Calu3 (cell line): ENCODE results near the gene SMAD9. TPM values are rescaled to one million over a fixed set of nuclear protein-coding genes. Genes with fewer than 3 reads are reported as not detected.

Experiments
- BruUV-seq: library from RNA; stranded (reverse); fragments of 400-500 nt; replicated peaks from 2 replicates; lab custom pipeline; 2021; lab: Mats Ljungman, UMichigan
- CTCF ChIA-PET: fragments of 300-600 bp; sonication (Branson Sonifier 250); formaldehyde crosslinking; loops from one replicate; lab custom pipeline; 2022; ENCODE audit warnings: antibody characterized with exemption; lab: Charles Lee
- DNase-seq: peaks from one replicate; pipeline ENCODE4 v3.0.0; 2022
- H3K27ac Mint-ChIP-seq: one replicate; pipeline ENCODE4 v1.8.0; 2022; ENCODE audit warnings: mixed read lengths; ENCODE audit not compliant: unreplicated experiment
- H3K27me3 Mint-ChIP-seq: one replicate; pipeline ENCODE4 v1.8.0; 2022; ENCODE audit warnings: mixed read lengths; ENCODE audit not compliant: unreplicated experiment
- H3K36me3 Mint-ChIP-seq: one replicate; pipeline ENCODE4 v1.8.0; 2022; ENCODE audit warnings: mild to moderate bottlenecking, moderate library complexity, mixed read lengths; ENCODE audit not compliant: insufficient read depth, unreplicated experiment
- H3K4me1 Mint-ChIP-seq: one replicate; pipeline ENCODE4 v1.8.0; 2022; ENCODE audit warnings: mild to moderate bottlenecking, low read depth, mixed read lengths; ENCODE audit not compliant: unreplicated experiment
- H3K4me3 Mint-ChIP-seq: one replicate; pipeline ENCODE4 v1.8.0; 2022; ENCODE audit warnings: mild to moderate bottlenecking, low read depth, moderate library complexity, mixed read lengths; ENCODE audit not compliant: unreplicated experiment
- H3K9me3 Mint-ChIP-seq: one replicate; pipeline ENCODE4 v1.8.0; 2022; ENCODE audit warnings: low read depth, mixed read lengths; ENCODE audit not compliant: unreplicated experiment
- CTCF ChIP-seq: fragments of 200-600 bp; IDR thresholded peaks from one replicate; pipeline ENCODE4 v1.8.0; 2022; ENCODE audit warnings: antibody characterized with exemption; ENCODE audit not compliant: unreplicated experiment
- intact Hi-C: fragments of 100-400 bp; cut with micrococcal nuclease; formaldehyde crosslinking; loops from one replicate; pipeline ENCODE4 v1.10.0; 2022; ENCODE audit not compliant: unreplicated experiment
- total RNA-seq: library from RNA; stranded (reverse); gene quantifications from 2 replicates; pipeline ENCODE4 v1.2.3, GENCODE V29; 2022

The SMAD9 gene
- total RNA-seq, 1 experiment from 2014 or later: 1.8 TPM

- intact Hi-C loops: loop anchor here (10.0 kb wide), 1 partner anchor 283 kb away; no protein-coding TSS in a partner anchor
- no peak for DNase-seq
- Mint-ChIP-seq H3K36me3 (no peaks in the 10 kb centered on the region), H3K4me3 (no peak overlapping the region), H3K27me3 (no peaks in the 10 kb centered on the region), H3K9me3 (no peaks in the 10 kb centered on the region), H3K27ac (no peak overlapping the region), H3K4me1 (peaks cover 8% of the 10 kb centered on the region)
- TF ChIP-seq CTCF: no peak
- CTCF ChIA-PET: no interaction called here
- BruUV-seq: no TSS peak
Observed at GRCh38 chr13:36847606-36848005, 72.4 kb downstream of the SMAD9 start.

GRCh38 chr13:36841391-36841790 lies 78.6 kb downstream of the SMAD9 start:
- TF ChIP-seq CTCF: no peak
- no peaks in the 10 kb centered on the region for H3K9me3 Mint-ChIP-seq
- intact Hi-C loops: loop anchor here (1.0 to 10.0 kb wide), 2 partner anchors 277 to 421 kb away; no protein-coding TSS in a partner anchor
- CTCF ChIA-PET: interaction anchor here (0.6 to 1.3 kb wide), 4 partner anchors 388 to 559 kb away, joined by 3 to 7 read pairs (median 4); no protein-coding TSS in a partner anchor
- no peak overlapping the region for H3K27ac Mint-ChIP-seq
- no TSS peak for BruUV-seq
- no peak overlapping the region for H3K4me3 Mint-ChIP-seq
- H3K27me3 Mint-ChIP-seq: no peaks in the 10 kb centered on the region
- peak; percentile 1 for DNase-seq
- H3K4me1 Mint-ChIP-seq: no peaks in the 10 kb centered on the region
- peaks cover 5% of the 10 kb centered on the region for H3K36me3 Mint-ChIP-seq

GRCh38 chr13:36840718-36841250 lies 79.3 kb downstream of the SMAD9 start:
- Mint-ChIP-seq H3K27ac (no peak overlapping the region), H3K4me1 (no peaks in the 10 kb centered on the region), H3K4me3 (no peak overlapping the region), H3K27me3 (no peaks in the 10 kb centered on the region), H3K36me3 (peaks cover 5% of the 10 kb centered on the region), H3K9me3 (no peaks in the 10 kb centered on the region)
- no TSS peak for BruUV-seq
- no peak for TF ChIP-seq CTCF
- DNase-seq: no peak
- CTCF ChIA-PET: interaction anchor here (0.6 to 1.3 kb wide), 2 partner anchors 155 to 387 kb away, joined by 5 to 7 read pairs; no protein-coding TSS in a partner anchor
- intact Hi-C loops: loop anchor here (1.0 to 10.0 kb wide), 2 partner anchors 276 to 420 kb away; no protein-coding TSS in a partner anchor

- peaks cover 5% of the 10 kb centered on the region for H3K36me3 Mint-ChIP-seq
- no peaks in the 10 kb centered on the region for H3K9me3 Mint-ChIP-seq
- BruUV-seq: no TSS peak
- no peak overlapping the region for H3K27ac Mint-ChIP-seq
- peak; percentile 7 for DNase-seq
- H3K27me3 Mint-ChIP-seq: no peaks in the 10 kb centered on the region
- intact Hi-C loops: loop anchor here (5.0 to 10.0 kb wide), 2 partner anchors 275 to 558 kb away; no protein-coding TSS in a partner anchor
- peak overlapping the region; percentile 43 for H3K4me3 Mint-ChIP-seq
- no peaks in the 10 kb centered on the region for H3K4me1 Mint-ChIP-seq
- CTCF ChIA-PET: interaction anchor here (0.6 kb wide), 1 partner anchor 154 kb away, joined by 5 read pairs; no protein-coding TSS in a partner anchor
- no peak for TF ChIP-seq CTCF
Observed at GRCh38 chr13:36839981-36840380, 80.1 kb downstream of the SMAD9 start.
